Hippocampal formation (tissue), 2 donors: ENCODE data around the gene DNAJC7.
"Not testable (repeated sequence)": the region's sequence is repeated elsewhere in the genome, so short reads cannot be mapped to it uniquely, and the experiment has no call there.

ENCODE experiments used
- DNase-seq, 2 donors: peaks; one replicate each; lab custom pipeline; 2025; lab: John Stamatoyannopoulos, UW

Gene DNAJC7

GRCh38 chr17:41957031-41957868, 60.0 kb downstream of the DNAJC7 start:
- DNase-seq: no peak

- no peak for DNase-seq
Measured at GRCh38 chr17:41956522-41956921, 60.7 kb downstream of the DNAJC7 start.

DNA sequence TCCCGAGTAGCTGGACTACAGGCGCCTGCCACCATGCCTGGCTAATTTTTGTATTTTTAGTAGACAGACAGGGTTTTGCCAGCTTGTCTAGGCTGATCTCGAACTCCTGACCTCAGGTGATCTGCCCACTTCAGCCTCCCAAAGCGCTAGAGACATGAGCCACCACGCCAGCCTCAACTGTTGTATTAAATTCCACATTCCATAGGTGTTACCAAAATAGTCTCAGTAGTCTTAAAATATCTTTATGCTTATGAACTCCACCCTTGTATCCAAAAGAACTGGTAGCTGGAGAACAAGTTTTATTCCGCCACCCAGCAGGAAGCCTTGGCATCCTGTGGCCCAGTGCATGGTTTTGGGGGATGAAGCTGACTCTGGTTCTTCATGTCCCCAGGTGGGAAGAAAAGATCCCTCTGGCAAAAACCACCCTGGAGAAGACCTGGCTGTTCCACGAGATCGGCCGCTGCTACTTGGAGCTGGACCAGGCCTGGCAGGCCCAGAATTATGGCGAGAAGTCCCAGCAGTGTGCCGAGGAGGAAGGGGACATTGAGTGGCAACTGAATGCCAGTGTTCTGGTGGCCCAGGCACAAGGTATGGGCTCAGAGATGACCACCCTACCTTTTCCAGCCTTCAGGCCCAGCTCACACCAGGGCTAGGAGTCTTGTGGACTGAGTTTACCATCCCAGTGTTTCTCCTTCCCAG, 68.3 kb downstream of the DNAJC7 start:
- DNase-seq: no peak

GRCh38 chr17:41944943-41945342, 72.3 kb downstream of the DNAJC7 start:
- no peak for DNase-seq

DNA sequence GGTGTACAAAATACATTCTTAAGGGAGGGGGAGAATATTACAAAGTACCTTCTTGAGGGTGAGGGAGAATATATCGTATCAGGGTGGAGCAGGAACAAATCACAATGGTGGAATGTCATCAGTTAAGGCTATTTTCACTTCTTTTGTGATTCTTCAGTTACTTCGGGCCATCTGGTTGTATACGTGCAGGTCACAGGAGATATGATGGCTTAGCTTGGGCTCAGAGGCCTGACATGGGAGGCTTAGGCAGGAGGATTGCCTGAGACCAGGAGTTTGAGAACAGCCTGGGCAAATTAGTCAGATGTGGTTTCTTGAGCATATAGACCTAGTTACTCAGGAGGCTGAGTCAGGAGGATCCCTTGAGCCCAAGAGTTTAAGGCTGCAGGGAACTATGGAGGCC, 73.7 kb downstream of the DNAJC7 start:
- no peak for DNase-seq

DNA sequence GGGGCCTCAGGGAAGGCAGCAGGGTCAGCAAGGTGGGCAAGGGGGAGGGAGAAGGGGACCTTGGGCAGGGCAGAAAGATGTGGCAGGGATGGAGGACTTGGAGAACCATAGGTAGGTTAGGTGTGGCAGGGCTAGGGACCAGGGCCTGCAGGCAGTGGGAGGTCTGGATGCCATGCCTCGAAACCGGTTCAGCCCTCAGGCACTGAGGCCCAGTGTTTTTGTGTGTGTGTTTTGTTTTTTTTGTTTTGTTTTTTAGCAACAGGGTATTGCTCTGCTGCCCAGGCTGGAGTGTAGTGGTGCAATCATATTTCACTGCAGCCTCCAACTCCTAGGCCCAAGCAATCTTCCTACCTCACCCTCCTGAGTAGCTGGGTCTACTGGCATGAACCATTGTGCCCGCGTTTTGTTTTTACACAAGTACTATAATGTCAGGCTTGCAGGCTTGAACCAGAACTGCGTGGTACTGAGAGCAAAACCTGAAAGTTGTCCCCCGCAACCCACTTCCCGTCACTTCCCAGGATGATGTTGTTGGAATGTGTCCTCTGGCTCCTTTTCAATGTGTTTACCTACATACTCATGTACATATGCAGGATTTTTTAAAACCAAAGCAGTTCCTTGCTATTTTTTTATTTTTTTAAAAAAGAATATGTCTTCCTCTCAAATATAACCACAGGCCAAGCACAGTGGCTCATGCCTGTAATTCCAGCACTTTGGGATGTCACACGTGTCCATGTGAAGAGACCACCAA, 74.4 kb downstream of the DNAJC7 start:
- no peak for DNase-seq

DNA sequence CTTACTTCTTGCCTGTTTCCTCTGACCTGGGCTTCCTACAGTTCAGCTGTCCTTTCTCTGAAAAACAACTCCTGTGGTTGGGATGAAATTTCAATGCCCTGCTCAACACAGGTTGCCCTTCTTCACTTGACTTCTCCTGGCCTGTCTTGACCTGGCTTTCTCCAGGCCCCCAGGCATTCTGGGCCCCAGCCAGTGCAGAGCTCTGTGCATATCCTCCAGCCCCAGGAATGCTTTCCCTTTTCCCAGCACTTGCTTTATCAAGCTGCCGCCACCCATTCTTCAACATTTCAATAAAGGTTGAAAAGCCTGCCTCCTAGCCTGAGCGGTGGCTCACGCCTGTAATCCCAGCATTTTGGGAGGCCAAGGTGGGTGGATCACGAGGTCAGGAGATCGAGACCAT, 76.1 kb downstream of the DNAJC7 start:
- no peak for DNase-seq

GRCh38 chr17:41939693-41940090, 77.5 kb downstream of the DNAJC7 start:
- DNase-seq: no peak

DNA sequence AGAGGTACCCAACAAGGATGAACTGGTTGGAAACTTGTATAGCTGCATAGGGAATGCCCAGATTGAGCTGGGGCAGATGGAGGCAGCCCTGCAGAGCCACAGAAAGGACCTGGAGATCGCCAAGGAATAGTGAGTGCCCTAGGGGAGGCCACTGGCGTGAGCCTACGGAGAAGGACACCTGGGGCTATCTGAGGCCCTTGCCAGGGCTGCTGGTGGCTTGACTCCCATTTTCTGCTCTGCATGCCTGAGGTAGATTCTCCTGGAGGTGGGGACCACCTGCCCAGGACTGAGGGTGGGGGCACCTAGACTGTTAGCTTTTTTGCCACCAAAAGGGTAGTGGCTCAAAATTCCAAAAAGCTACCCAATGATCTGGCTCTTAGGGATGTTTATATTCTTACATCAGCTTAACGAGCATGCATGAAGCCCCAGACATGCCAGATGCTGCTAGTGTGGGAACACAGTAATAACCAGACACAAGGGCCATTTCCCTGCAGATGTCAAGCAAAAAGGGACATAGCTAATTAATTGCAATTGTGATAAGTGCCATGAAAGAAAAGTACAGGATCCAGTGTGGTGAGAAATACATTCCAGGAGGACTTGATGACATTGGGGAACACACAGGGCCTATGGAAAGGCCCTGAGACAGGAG, 78.1 kb downstream of the DNAJC7 start:
- no peak for DNase-seq

GRCh38 chr17:41937970-41938954, 79.0 kb downstream of the DNAJC7 start:
- DNase-seq: no peak

GRCh38 chr17:41935641-41936040, 81.6 kb downstream of the DNAJC7 start:
- no peak for DNase-seq

DNA sequence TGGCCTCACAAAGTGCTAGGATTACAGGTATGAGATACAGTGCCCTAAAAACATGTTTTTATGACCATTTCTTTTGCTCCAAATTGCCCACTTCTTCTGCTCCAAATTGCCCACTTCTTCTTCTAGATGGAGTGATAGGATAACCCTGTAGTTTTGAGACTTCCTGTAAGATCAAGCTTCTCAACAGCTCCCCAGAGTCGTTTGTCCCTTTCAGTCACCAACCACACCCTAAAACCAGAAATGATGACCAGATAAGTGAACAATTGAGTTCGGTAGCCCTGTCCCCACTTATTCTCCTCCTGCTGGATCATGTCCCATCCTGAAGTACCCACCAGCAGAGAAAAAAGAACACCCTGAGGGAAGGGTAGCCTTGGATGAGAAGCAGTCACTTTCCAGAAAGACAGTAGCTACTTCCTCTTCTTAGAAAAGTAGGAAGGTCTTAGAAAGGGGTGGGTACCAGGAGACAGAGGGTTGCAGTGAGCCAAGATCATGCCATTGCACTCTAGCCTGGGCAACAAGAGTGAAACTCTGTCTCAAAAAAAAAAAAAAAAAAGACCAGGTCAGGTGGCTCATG, 84.3 kb downstream of the DNAJC7 start:
- DNase-seq: peak in 1 of 2 donors; percentile 4

- not testable (repeated sequence) for DNase-seq
Measured at GRCh38 chr17:41931715-41932114, 85.5 kb downstream of the DNAJC7 start.

DNA sequence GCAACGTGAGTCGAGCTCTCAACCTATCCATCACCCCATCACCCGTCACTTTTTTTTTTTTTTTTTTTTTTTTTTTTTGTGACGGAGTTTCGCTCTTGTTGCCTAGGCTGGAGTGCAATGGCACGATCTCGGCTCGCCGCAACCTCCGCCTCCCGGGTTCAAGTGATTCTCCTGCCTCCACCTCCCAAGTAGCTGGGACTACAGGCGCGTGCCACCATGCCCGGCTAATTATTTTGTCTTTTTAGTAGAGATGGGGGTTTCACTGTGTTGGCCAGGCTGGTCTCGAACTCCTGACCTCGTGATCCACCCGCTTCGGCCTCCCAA, 86.4 kb downstream of the DNAJC7 start:
- not testable (repeated sequence) for DNase-seq

DNA sequence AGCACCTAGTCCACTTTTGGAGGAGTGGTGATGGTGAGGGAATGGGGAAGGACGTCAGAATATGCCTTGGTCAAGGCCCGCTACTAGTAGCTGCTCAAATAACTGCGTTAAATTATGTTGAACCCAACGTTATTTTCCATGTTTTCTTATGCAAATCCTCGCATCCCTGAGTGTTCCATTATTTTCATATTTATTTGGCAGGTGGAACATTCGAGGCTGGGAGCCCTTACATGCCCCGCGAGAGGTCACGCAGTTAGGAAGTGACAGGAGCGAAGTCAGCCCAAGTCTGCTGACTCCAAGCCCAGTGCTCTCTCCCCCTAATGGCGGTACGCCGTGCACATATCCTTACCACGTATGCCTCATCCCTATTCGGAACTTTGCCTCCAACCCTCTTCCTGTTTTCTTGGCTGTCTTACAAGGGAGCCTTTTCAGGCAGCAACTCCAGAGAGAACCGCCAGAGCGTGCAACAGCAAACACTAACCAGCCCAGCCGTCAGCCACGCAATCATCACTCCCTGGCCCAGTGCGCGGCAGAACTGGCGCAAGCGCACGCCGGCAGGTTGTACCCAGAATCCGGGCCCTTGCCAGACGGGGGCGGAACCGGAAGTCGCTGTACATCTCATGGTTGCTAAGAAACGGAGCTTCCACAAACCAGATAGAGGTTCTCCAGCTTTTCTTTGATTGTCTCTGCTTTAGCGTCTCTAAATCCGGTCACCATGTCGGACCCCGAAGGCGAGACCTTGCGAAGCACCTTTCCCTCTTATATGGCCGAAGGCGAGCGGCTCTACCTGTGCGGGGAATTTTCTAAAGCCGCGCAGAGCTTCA, 87.0 kb downstream of the DNAJC7 start, which contains the start of gene ODAD4:
TSS of gene ODAD4 (plus strand) at position 609 of the 824 bp plus-strand sequence. CDS start at position 716, 107 bp downstream.
- peak; percentile 93 to 94 for DNase-seq

DNA sequence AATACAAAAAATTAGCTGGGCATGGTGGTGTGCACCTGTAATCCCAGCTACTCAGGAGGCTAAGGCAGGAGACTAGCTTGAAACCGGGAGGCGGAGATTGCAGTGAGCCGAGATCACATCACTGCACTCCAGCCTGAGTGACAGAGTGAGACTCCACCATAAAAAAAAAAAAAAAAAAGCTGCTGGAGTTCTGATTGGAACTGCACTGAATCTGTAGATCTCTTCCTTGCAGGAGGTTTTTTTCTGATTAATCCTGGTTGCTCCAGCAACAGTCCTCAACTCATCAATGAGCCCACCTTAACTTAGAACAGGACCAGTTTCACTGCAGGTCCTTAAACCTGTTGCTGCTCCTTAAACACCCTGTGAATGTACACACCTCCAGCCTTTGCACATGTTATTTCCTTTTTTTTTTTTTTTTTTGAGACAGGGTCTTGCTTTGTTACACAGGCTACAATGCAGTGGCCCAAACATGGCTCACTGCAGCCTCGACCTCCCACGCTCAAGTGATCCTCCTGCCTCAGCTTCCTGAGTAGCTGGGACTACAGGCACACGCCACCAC, 88.5 kb downstream of the DNAJC7 start:
- DNase-seq: no peak
